GM18520 (cell line): ENCODE data around the gene MAD1L1.

Source experiments
- ATAC-seq: cut with Tn5 transposase; IDR thresholded peaks from one replicate; pipeline ENCODE4 v1.9.1; 2021; ENCODE audit not compliant: unreplicated experiment

The MAD1L1 gene

GRCh38 chr7:2219136-2219535 lies 13.6 kb downstream of the MAD1L1 start:
- ATAC-seq: no peak

- no peak for ATAC-seq
Observed at GRCh38 chr7:2218444-2218785, 14.3 kb downstream of the MAD1L1 start.

GRCh38 chr7:2217716-2218443 lies 14.9 kb downstream of the MAD1L1 start:
- no peak for ATAC-seq

- ATAC-seq: no peak
Observed at GRCh38 chr7:2217206-2217605, 15.5 kb downstream of the MAD1L1 start.

- ATAC-seq: no peak
Observed at GRCh38 chr7:2215851-2216250, 16.9 kb downstream of the MAD1L1 start.

- no peak for ATAC-seq
Observed at GRCh38 chr7:2214636-2215035, 18.1 kb downstream of the MAD1L1 start.

- ATAC-seq: no peak
Observed at GRCh38 chr7:2213551-2214215, 19.1 kb downstream of the MAD1L1 start.

- no peak for ATAC-seq
Observed at GRCh38 chr7:2212906-2213305, 19.8 kb downstream of the MAD1L1 start.

- no peak for ATAC-seq
Observed at GRCh38 chr7:2211926-2212325, 20.8 kb downstream of the MAD1L1 start.

GRCh38 chr7:2211259-2211880 lies 21.4 kb downstream of the MAD1L1 start:
- ATAC-seq: no peak

GRCh38 chr7:2210551-2211258 lies 22.0 kb downstream of the MAD1L1 start:
- ATAC-seq: no peak

- no peak for ATAC-seq
Observed at GRCh38 chr7:2209961-2210323, 22.8 kb downstream of the MAD1L1 start.

GRCh38 chr7:2209146-2209960 lies 23.4 kb downstream of the MAD1L1 start:
- no peak for ATAC-seq

GRCh38 chr7:2208712-2209111 lies 24.0 kb downstream of the MAD1L1 start:
- no peak for ATAC-seq

- no peak for ATAC-seq
Observed at GRCh38 chr7:2205036-2205780, 27.5 kb downstream of the MAD1L1 start.

GRCh38 chr7:2204446-2204845 lies 28.3 kb downstream of the MAD1L1 start:
- ATAC-seq: no peak

GRCh38 chr7:2203766-2204300 lies 28.9 kb downstream of the MAD1L1 start:
- ATAC-seq: no peak

GRCh38 chr7:2202901-2203765 lies 29.6 kb downstream of the MAD1L1 start:
- ATAC-seq: no peak

- no peak for ATAC-seq
Observed at GRCh38 chr7:2202361-2202761, 30.4 kb downstream of the MAD1L1 start.
